SK-N-SH (cell line): ENCODE data around the gene BICC1. TPM values are rescaled to one million over a fixed set of nuclear protein-coding genes. Genes with fewer than 3 reads are reported as not detected.

Experiments used
- CTCF ChIA-PET: fragments of 300-600, 350-600 bp; formaldehyde crosslinking; extraction: SDS; loops from one replicate; lab custom pipeline; 2021; lab: Yijun Ruan, JAX
- POLR2A ChIA-PET: fragments of 350-600 bp; sonication (Branson Sonifier 250); formaldehyde crosslinking; extraction: SDS; loops from one replicate; lab custom pipeline; 2020; ENCODE audit warnings: antibody characterized with exemption, inconsistent platforms; lab: Yijun Ruan, JAX
- DNase-seq: peaks from one replicate; pipeline ENCODE4 v3.0.0; 2012
- H2AFZ ChIP-seq: fragments of 200-600 bp; sonication (generic); 2 replicates; pipeline ENCODE4 v1.8.1; 2016; ENCODE audit warnings: antibody characterized with exemption, mild to moderate bottlenecking, low read depth
- H3F3A ChIP-seq: fragments of 200-600 bp; sonication (generic); replicated peaks from 2 replicates; pipeline ENCODE3; 2016; ENCODE audit warnings: antibody characterized with exemption, mild to moderate bottlenecking; ENCODE audit not compliant: insufficient read depth
- H3K27ac ChIP-seq, 2 experiments: fragments of 200-500 bp in 1 of 2; fragments of 200-600 bp in 1 of 2; sonication (Bioruptor generic) in 1 of 2; sonication (generic), shearing (Covaris generic) in 1 of 2; 2 replicates each; pipeline versions ENCODE4 v1.5.1 to v1.6.1; 2014 to 2016; ENCODE audit warnings: low read depth in 2 of 2, inconsistent platforms in 1 of 2, low read length in 1 of 2, mild to moderate bottlenecking in 1 of 2, mixed read lengths in 1 of 2
- H3K27me3 ChIP-seq: fragments of 200-600 bp; sonication (generic), shearing (Covaris generic); 2 replicates; pipeline ENCODE4 v1.6.1; 2016; ENCODE audit warnings: mixed run types; ENCODE audit not compliant: insufficient read depth
- H3K36me3 ChIP-seq, 2 experiments: fragments of 200-500 bp in 1 of 2; fragments of 200-600 bp in 1 of 2; sonication (Bioruptor generic) in 1 of 2; sonication (generic) in 1 of 2; replicated peaks in 1 of 2; 2 replicates each; pipeline versions ENCODE3 to v1.5.1; 2014 to 2016; ENCODE audit warnings: low read length in 1 of 2, mild to moderate bottlenecking in 1 of 2; ENCODE audit not compliant: insufficient read depth in 2 of 2, control insufficient read depth in 1 of 2
- H3K4me1 ChIP-seq, 2 experiments: fragments of 200-500 bp in 1 of 2; fragments of 200-600 bp in 1 of 2; sonication (Bioruptor generic) in 1 of 2; sonication (generic), shearing (Covaris generic) in 1 of 2; 2 replicates each; pipeline versions ENCODE4 v1.5.1 to v1.6.1; 2014 to 2016; ENCODE audit warnings: low read depth in 1 of 2, low read length in 1 of 2, mixed run types in 1 of 2; ENCODE audit not compliant: insufficient read depth in 2 of 2, control insufficient read depth in 1 of 2
- H3K4me2 ChIP-seq: fragments of 200-600 bp; sonication (generic), shearing (Covaris generic); 2 replicates; pipeline ENCODE4 v1.6.1; 2017; ENCODE audit warnings: mixed run types
- H3K4me3 ChIP-seq, 2 experiments: fragments of 200-500 bp in 1 of 2; fragments of 200-600 bp in 1 of 2; sonication (Bioruptor generic) in 1 of 2; sonication (generic), shearing (Covaris generic) in 1 of 2; 2 replicates each; pipeline versions ENCODE4 v1.5.1 to v1.8.1; 2014 to 2016; ENCODE audit warnings: low read depth in 2 of 2, inconsistent platforms in 1 of 2, low read length in 1 of 2, mild to moderate bottlenecking in 1 of 2, mixed read lengths in 1 of 2, moderate library complexity in 1 of 2
- H3K79me2 ChIP-seq: fragments of 200-600 bp; sonication (generic); 2 replicates; pipeline ENCODE4 v1.8.1; 2017; ENCODE audit warnings: mild to moderate bottlenecking; ENCODE audit not compliant: insufficient read depth
- H3K9ac ChIP-seq: fragments of 200-600 bp; sonication (generic); 2 replicates; pipeline ENCODE4 v1.6.1; 2017; ENCODE audit warnings: mixed run types
- H3K9me2 ChIP-seq: fragments of 200-600 bp; sonication (generic); 2 replicates; pipeline ENCODE4 v1.6.1; 2017; ENCODE audit warnings: mixed run types
- H3K9me3 ChIP-seq: fragments of 200-600 bp; sonication (generic); 2 replicates; pipeline ENCODE4 v1.6.1; 2017; ENCODE audit warnings: mixed run types, mild to moderate bottlenecking, moderate library complexity
- H4K20me1 ChIP-seq: fragments of 200-600 bp; sonication (generic); 2 replicates; pipeline ENCODE4 v1.6.1; 2017; ENCODE audit warnings: mild to moderate bottlenecking, mixed run types; ENCODE audit not compliant: insufficient read depth
- ELF1 ChIP-seq: IDR thresholded peaks from 2 replicates; pipeline ENCODE4 v1.4.0; 2012
- EP300 ChIP-seq, 2 experiments: IDR thresholded peaks; 2 replicates each; pipeline versions ENCODE4 v1.4.0 to v1.6.1; 2012; ENCODE audit warnings: borderline replicate concordance in 1 of 2, low read depth in 1 of 2, low read length in 1 of 2
- GABPA ChIP-seq: IDR thresholded peaks from 2 replicates; pipeline ENCODE4 v1.4.0; 2012; ENCODE audit warnings: low read depth, mild to moderate bottlenecking
- JUND ChIP-seq: IDR thresholded peaks from 2 replicates; pipeline ENCODE4 v1.4.0; 2012
- MEF2A ChIP-seq: IDR thresholded peaks from 2 replicates; pipeline ENCODE4 v1.4.0; 2012; ENCODE audit warnings: low read depth, borderline replicate concordance
- NFIC ChIP-seq: IDR thresholded peaks from 2 replicates; pipeline ENCODE4 v1.4.0; 2012; ENCODE audit warnings: borderline replicate concordance
- NRF1 ChIP-seq: IDR thresholded peaks from 2 replicates; pipeline ENCODE4 v1.6.1; 2012; ENCODE audit warnings: low read depth, mild to moderate bottlenecking, low read length
- PBX3 ChIP-seq: IDR thresholded peaks from 2 replicates; pipeline ENCODE4; 2012
- RAD21 ChIP-seq: IDR thresholded peaks from 2 replicates; pipeline ENCODE4 v1.6.1; 2012; ENCODE audit warnings: mild to moderate bottlenecking, low read length
- RCOR1 ChIP-seq: fragments of 150-350 bp; IDR thresholded peaks from 2 replicates; pipeline ENCODE4 v1.6.1; 2017; ENCODE audit warnings: antibody characterized with exemption, low read length
- RFX5 ChIP-seq: IDR thresholded peaks from 2 replicates; pipeline ENCODE4 v1.6.1; 2012; ENCODE audit warnings: mild to moderate bottlenecking, improper control_type of control experiment, low read length
- SIN3A ChIP-seq: IDR thresholded peaks from 2 replicates; pipeline ENCODE4 v1.6.1; 2012; ENCODE audit warnings: low read depth, mild to moderate bottlenecking, low read length, moderate library complexity, borderline replicate concordance
- SMC3 ChIP-seq: IDR thresholded peaks from 2 replicates; pipeline ENCODE4 v1.6.1; 2012; ENCODE audit warnings: low read depth, low read length, improper control_type of control experiment
- TAF1 ChIP-seq: IDR thresholded peaks from 2 replicates; pipeline ENCODE4 v1.6.1; 2012; ENCODE audit warnings: low read depth, mild to moderate bottlenecking, low read length, moderate library complexity, borderline replicate concordance
- TEAD4 ChIP-seq: IDR thresholded peaks from 2 replicates; pipeline ENCODE4 v1.4.0; 2012; ENCODE audit warnings: mild to moderate bottlenecking, borderline replicate concordance; ENCODE audit not compliant: insufficient read depth
- USF2 ChIP-seq: fragments of 150-350 bp; IDR thresholded peaks from 2 replicates; pipeline ENCODE4 v1.6.1; 2017; ENCODE audit warnings: antibody characterized with exemption, low read length, low read depth, borderline replicate concordance
- WGBS: methylation state at CpG from one replicate; pipeline ENCODE4 v1.1.6; 2017; ENCODE audit warnings: low lambda C conversion rate; 5-methylcytosine and 5-hydroxymethylcytosine counted together
- polyA plus RNA-seq, 3 experiments: library from polyadenylated mRNA; depleted of rRNA; stranded (reverse); fragments of >200 nt; gene quantifications; 2 replicates each; pipeline ENCODE4 v1.2.3, GENCODE V29; 2012

The BICC1 gene
- polyA plus RNA-seq, 1 of the 3 experiments (the other 2 are of a cell fraction): 1.5 TPM

GRCh38 chr10:58773944-58774343, 261.3 kb downstream of the BICC1 start:
- H3K27me3 ChIP-seq: no peaks in the 10 kb centered on the region
- H4K20me1 ChIP-seq: no peaks in the 10 kb centered on the region
- peaks cover 3% of the 10 kb centered on the region; the same call in 1 of the 2 replicates for H3K9me2 ChIP-seq
- ChIA-PET POLR2A (no interaction called here), CTCF (interaction anchor here (0.6 kb wide), 1 partner anchor 301 kb away, joined by 4 read pairs; no protein-coding TSS in a partner anchor)
- peaks cover 6% of the 10 kb centered on the region for H3F3A ChIP-seq
- peaks cover 15 to 23% of the 10 kb centered on the region in 2 experiments for H3K4me1 ChIP-seq
- no peaks in the 10 kb centered on the region for H3K9me3 ChIP-seq
- H2AFZ ChIP-seq: no peak overlapping the region
- no peaks in the 10 kb centered on the region for H3K79me2 ChIP-seq
- H3K36me3 ChIP-seq: no peaks in the 10 kb centered on the region
- no peak overlapping the region for H3K4me3 ChIP-seq
- H3K27ac ChIP-seq: peak overlapping the region in 1 of 2 experiments; percentile 19; a peak in 1 of 4 replicates
- WGBS: 63% methylated on average over 1 of the region's 1 CpG
- no peak overlapping the region for H3K4me2 ChIP-seq
- no peak for TF ChIP-seq NFIC
- no peak for TF ChIP-seq RCOR1
- no peak for TF ChIP-seq SMC3
- TF ChIP-seq GABPA: no peak
- TF ChIP-seq RAD21: no peak
- TF ChIP-seq USF2: no peak
- no peak for TF ChIP-seq ELF1
- TF ChIP-seq PBX3: no peak
- no peak for TF ChIP-seq JUND
- no peak for TF ChIP-seq MEF2A
- TF ChIP-seq TEAD4: no peak
- TF ChIP-seq TAF1: no peak
- no peak for TF ChIP-seq EP300 (IDR thresholded peaks at IDR 0.05; ENCODE audit: borderline replicate concordance in 1 of 2, low read depth in 1 of 2, low read length in 1 of 2)
- no peak for TF ChIP-seq NRF1
- TF ChIP-seq, all 33 proteins: peak for 0
- no peak overlapping the region for H3K9ac ChIP-seq
- DNase-seq: no peak

- peak overlapping the region; percentile 35 for H3K4me2 ChIP-seq
- DNase-seq: no peak
- ChIA-PET POLR2A (no interaction called here), CTCF (interaction anchor here (0.9 to 3.2 kb wide), 8 partner anchors 20 to 1055 kb away, joined by 3 to 10 read pairs (median 3); no protein-coding TSS in a partner anchor)
- no peaks in the 10 kb centered on the region for H3K79me2 ChIP-seq
- H3K36me3 ChIP-seq: no peaks in the 10 kb centered on the region
- H3K27me3 ChIP-seq: no peaks in the 10 kb centered on the region
- H3K9me3 ChIP-seq: no peaks in the 10 kb centered on the region
- H3K4me1 ChIP-seq: peaks cover 15 to 23% of the 10 kb centered on the region in 2 experiments
- H4K20me1 ChIP-seq: no peaks in the 10 kb centered on the region
- TF ChIP-seq RFX5 (peak; percentile 76), GABPA (no peak), SIN3A (0 out of 2 replicates have a peak, but pooled peaks have one; percentile 26), NFIC (peak; percentile 8; the same call in 1 of the 2 replicates), TEAD4 (peak; percentile 15; the same call in 1 of the 2 replicates)
- H3K4me3 ChIP-seq: no peak overlapping the region
- H3K9ac ChIP-seq: no peak overlapping the region
- WGBS: 30% methylated on average over 4 of the region's 4 CpGs
- no peaks in the 10 kb centered on the region for H3K9me2 ChIP-seq
- peak overlapping the region; percentile 33 to 92; a peak in 3 of 4 replicates for H3K27ac ChIP-seq
- no peak overlapping the region for H2AFZ ChIP-seq
- H3F3A ChIP-seq: peaks cover 6% of the 10 kb centered on the region
Observed at GRCh38 chr10:58775960-58776567, 263.4 kb downstream of the BICC1 start.
